ENCODE results near the gene GRP.

Gene GRP

GRCh38 chr18:59275406-59275949 lies 55.5 kb downstream of the GRP start:
- H3K27me3 ChIP-seq (ENCODE audit: control insufficient read depth, insufficient read depth, low read length): peaks cover 100% of the 10 kb centered on the region

GRCh38 chr18:59276047-59276446 lies 56.1 kb downstream of the GRP start:
- H3K9ac ChIP-seq (ENCODE audit: low read depth, low read length): no peak overlapping the region
- no peaks in the 10 kb centered on the region for H3K9me3 ChIP-seq (ENCODE audit: control insufficient read depth, insufficient read depth, low read length)
- no peaks in the 10 kb centered on the region for H3K36me3 ChIP-seq (ENCODE audit: control insufficient read depth, insufficient read depth, low read length)
- no peak overlapping the region for H3K27ac ChIP-seq (ENCODE audit: low read depth, low read length)
- peak overlapping the region; percentile 15 for H3K4me3 ChIP-seq (ENCODE audit: low read depth, low read length)
- peaks cover 99% of the 10 kb centered on the region for H3K27me3 ChIP-seq (ENCODE audit: control insufficient read depth, insufficient read depth, low read length)
- peaks cover 20% of the 10 kb centered on the region for H3K4me1 ChIP-seq (ENCODE audit: control insufficient read depth, insufficient read depth, low read length)

More at GRCh38 chr18:59275406-59275949, 55.5 kb downstream of the GRP start:
- H3K36me3 ChIP-seq (ENCODE audit: control insufficient read depth, insufficient read depth, low read length): no peaks in the 10 kb centered on the region
- no peak overlapping the region for H3K27ac ChIP-seq (ENCODE audit: low read depth, low read length)
- peaks cover 26% of the 10 kb centered on the region for H3K4me1 ChIP-seq (ENCODE audit: control insufficient read depth, insufficient read depth, low read length)
- no peak overlapping the region for H3K9ac ChIP-seq (ENCODE audit: low read depth, low read length)
- H3K9me3 ChIP-seq (ENCODE audit: control insufficient read depth, insufficient read depth, low read length): no peaks in the 10 kb centered on the region
- H3K4me3 ChIP-seq (ENCODE audit: low read depth, low read length): peak overlapping the region; percentile 15

GRCh38 chr18:59278793-59279192 lies 58.8 kb downstream of the GRP start:
- H3K4me3 ChIP-seq (ENCODE audit: low read depth, low read length): no peak overlapping the region
- no peaks in the 10 kb centered on the region for H3K9me3 ChIP-seq (ENCODE audit: control insufficient read depth, insufficient read depth, low read length)
- no peak overlapping the region for H3K9ac ChIP-seq (ENCODE audit: low read depth, low read length)
- no peaks in the 10 kb centered on the region for H3K36me3 ChIP-seq (ENCODE audit: control insufficient read depth, insufficient read depth, low read length)
- peaks cover 18% of the 10 kb centered on the region for H3K4me1 ChIP-seq (ENCODE audit: control insufficient read depth, insufficient read depth, low read length)
- peaks cover 87% of the 10 kb centered on the region for H3K27me3 ChIP-seq (ENCODE audit: control insufficient read depth, insufficient read depth, low read length)
- no peak overlapping the region for H3K27ac ChIP-seq (ENCODE audit: low read depth, low read length)

- H3K9me3 ChIP-seq (ENCODE audit: control insufficient read depth, insufficient read depth, low read length): no peaks in the 10 kb centered on the region
- H3K4me3 ChIP-seq (ENCODE audit: low read depth, low read length): no peak overlapping the region
- H3K4me1 ChIP-seq (ENCODE audit: control insufficient read depth, insufficient read depth, low read length): peaks cover 18% of the 10 kb centered on the region
- peaks cover 83% of the 10 kb centered on the region for H3K27me3 ChIP-seq (ENCODE audit: control insufficient read depth, insufficient read depth, low read length)
- no peak overlapping the region for H3K9ac ChIP-seq (ENCODE audit: low read depth, low read length)
- no peaks in the 10 kb centered on the region for H3K36me3 ChIP-seq (ENCODE audit: control insufficient read depth, insufficient read depth, low read length)
- no peak overlapping the region for H3K27ac ChIP-seq (ENCODE audit: low read depth, low read length)
These were observed 59.2 kb downstream of the GRP start for GRCh38 chr18:59279193-59279592.

DNA sequence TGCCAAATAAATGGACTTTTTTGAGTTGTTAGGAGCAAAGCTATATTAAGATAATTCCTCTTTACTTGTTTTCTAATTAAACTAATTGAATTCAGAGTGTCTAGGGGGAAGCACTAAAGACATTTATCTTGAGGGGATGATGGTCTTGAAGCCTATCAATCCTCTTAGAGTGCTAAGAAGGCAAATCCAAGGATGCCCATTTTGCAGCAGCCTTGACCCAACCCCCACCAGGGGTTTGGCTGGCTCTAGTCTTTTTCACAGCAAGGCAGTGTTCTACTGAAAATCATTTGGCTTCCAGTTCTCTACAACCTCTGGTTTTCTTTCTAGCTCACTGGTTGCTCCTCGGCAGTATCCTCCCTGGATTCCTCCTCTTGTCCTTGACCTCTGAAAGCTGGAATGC lies 59.8 kb downstream of the GRP start:
- Histone ChIP-seq H3K9ac (ENCODE audit: low read depth, low read length) (no peak overlapping the region), H3K27ac (ENCODE audit: low read depth, low read length) (no peak overlapping the region), H3K27me3 (ENCODE audit: control insufficient read depth, insufficient read depth, low read length) (peaks cover 78% of the 10 kb centered on the region), H3K4me1 (ENCODE audit: control insufficient read depth, insufficient read depth, low read length) (peaks cover 15% of the 10 kb centered on the region), H3K4me3 (ENCODE audit: low read depth, low read length) (no peak overlapping the region), H3K9me3 (ENCODE audit: control insufficient read depth, insufficient read depth, low read length) (no peaks in the 10 kb centered on the region), H3K36me3 (ENCODE audit: control insufficient read depth, insufficient read depth, low read length) (no peaks in the 10 kb centered on the region)

All from HUES48 (cell line).